Measurements from ENCODE around the gene RAD51B.

RAD51B gene

DNA sequence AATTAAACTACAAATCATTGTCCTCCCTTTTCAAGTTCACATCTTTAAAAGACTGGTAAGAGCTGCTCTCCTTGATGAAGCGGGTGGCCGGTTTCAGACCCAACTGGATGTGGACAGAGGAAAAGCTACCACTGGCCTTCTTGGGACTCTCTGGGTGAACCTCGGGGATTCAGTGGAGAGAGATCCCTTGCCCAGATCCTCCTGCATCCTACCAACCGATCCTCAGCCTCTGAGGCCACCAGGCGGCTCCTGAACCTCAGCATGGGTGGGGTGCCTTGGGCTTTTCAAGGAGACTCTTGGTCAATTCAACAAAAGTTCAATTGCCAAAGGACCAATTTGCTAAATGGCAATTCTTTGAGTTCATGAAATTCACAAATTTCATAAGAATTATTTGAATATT is 888.8 kb downstream of the RAD51B start:
- no peak for DNase-seq (ENCODE audit: low read depth)
- no peak overlapping the region for H3K4me3 ChIP-seq (ENCODE audit: low read depth, low read length)
- TF ChIP-seq, protein P1, sequence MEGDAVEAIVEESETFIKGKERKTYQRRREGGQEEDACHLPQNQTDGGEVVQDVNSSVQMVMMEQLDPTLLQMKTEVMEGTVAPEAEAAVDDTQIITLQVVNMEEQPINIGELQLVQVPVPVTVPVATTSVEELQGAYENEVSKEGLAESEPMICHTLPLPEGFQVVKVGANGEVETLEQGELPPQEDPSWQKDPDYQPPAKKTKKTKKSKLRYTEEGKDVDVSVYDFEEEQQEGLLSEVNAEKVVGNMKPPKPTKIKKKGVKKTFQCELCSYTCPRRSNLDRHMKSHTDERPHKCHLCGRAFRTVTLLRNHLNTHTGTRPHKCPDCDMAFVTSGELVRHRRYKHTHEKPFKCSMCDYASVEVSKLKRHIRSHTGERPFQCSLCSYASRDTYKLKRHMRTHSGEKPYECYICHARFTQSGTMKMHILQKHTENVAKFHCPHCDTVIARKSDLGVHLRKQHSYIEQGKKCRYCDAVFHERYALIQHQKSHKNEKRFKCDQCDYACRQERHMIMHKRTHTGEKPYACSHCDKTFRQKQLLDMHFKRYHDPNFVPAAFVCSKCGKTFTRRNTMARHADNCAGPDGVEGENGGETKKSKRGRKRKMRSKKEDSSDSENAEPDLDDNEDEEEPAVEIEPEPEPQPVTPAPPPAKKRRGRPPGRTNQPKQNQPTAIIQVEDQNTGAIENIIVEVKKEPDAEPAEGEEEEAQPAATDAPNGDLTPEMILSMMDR (IDR thresholded peaks at IDR 0.05; ENCODE audit: low read depth, low read length, missing control alignments): no peak

DNA sequence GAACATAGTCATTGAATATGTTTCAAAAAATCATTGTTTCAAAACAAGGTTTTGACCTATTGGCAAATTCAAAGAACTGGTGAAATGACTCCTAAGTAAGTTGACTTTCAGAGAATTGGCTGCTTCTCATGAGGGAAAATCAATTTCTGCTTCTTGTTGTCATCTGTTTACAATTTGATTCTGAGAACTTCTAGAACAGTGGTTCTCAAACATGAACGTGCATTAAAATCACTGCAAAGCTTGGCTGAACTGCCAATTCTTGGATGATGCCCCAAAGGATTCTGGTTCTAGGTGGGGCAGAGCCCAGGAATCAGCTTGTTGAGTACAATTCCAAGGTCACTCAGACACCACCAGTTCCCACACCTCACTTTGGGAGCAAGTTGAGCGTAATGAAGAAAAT is 889.4 kb downstream of the RAD51B start:
- DNase-seq (ENCODE audit: low read depth): no peak
- TF ChIP-seq, protein P1 (IDR thresholded peaks at IDR 0.05; ENCODE audit: low read depth, low read length, missing control alignments): no peak
- no peak overlapping the region for H3K4me3 ChIP-seq (ENCODE audit: low read depth, low read length)

DNA sequence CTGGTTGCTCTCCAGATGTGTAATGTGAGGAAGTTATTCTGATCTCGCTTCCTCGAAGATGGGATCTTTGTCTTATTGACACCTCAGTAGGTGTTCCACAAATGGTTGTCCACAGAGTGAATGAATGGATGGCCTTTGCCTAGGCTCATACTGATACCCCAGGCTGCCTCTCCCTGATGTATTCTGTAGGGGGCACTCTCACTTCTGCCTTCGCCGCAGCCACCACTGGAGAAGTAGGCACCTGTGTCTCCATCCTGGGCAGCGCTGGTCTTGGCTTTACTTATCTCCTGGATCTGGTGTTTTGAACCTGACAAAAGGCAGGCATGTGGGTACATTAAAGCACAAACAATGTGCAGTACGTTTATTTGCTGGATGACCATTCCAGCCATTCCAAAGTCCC is 891.2 kb downstream of the RAD51B start:
- no peak overlapping the region for H3K4me3 ChIP-seq (ENCODE audit: low read depth, low read length)
- TF ChIP-seq, protein P1 (IDR thresholded peaks at IDR 0.05; ENCODE audit: low read depth, low read length, missing control alignments): peak; percentile 5
- no peak for DNase-seq (ENCODE audit: low read depth)

DNA sequence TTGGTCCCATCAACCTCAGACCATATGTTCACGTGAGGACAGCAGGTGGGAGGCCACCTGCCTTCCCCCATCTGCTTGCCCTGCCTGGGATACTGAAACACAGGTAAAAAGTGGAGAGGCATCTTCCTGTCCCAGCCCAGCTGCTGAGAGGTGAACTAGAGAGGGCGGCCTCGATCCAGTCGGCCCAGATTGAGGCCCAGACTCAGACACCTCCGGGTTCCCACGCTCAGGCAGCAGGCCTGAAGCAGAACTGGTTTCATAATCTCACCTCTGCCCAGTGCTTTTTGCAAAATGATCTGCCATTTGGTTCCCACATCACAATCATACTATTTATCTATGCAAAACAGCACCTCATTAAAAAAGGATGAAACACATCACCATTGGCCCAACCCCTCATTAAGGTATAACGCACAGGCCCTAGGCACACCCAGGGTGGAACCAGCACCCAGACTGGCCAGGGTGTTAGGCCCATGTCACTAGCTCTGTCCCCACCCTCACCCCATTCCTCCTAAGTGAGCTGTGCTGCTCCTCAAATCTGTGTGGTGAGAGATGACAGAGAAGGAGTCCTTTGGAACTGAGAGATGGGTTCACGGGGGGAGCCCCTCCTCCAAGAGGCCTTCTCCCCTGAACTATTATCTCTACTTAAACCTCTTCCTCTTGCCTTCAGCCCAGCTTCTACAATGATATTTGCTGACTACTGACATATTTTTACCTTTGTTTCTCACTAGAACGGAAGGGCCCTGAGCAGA is 892.2 kb downstream of the RAD51B start:
- H3K4me3 ChIP-seq (ENCODE audit: low read depth, low read length): no peak overlapping the region
- DNase-seq (ENCODE audit: low read depth): no peak
- TF ChIP-seq, protein P1 (IDR thresholded peaks at IDR 0.05; ENCODE audit: low read depth, low read length, missing control alignments): no peak

DNA sequence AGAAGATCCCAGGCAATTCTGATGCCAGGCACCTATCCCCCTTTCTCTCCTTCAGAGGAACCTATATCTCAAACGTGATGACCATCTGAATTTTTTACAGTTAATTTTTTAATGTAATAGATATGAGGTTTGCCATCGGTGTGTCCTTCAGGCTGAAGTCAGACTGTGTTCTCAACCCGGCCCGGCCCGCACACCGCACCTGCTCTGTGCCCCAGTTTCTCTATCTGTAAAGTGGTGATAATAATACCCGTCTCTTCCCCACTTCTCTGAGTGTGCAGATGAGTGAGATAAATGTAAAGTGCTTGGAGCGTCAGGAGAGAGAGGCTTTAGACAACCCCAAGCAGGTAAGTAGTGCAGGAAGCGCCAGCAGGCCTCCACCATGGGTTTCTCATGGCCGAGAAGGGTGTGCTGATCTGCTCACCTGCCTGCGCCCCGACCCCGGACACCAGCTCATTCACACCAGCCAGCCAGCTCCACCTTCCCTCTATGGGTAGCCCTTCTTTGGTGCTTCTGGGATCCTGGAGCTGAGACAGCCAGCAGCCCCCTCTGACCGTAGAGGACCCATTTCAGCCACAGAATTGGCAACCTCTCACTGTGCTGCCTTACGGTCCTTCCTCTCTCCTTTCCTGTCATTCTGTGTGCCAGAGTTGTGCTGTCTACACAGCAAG is 893.3 kb downstream of the RAD51B start:
- no peak for DNase-seq (ENCODE audit: low read depth)
- H3K4me3 ChIP-seq (ENCODE audit: low read depth, low read length): no peak overlapping the region
- TF ChIP-seq, protein P1 (IDR thresholded peaks at IDR 0.05; ENCODE audit: low read depth, low read length, missing control alignments): no peak

DNA sequence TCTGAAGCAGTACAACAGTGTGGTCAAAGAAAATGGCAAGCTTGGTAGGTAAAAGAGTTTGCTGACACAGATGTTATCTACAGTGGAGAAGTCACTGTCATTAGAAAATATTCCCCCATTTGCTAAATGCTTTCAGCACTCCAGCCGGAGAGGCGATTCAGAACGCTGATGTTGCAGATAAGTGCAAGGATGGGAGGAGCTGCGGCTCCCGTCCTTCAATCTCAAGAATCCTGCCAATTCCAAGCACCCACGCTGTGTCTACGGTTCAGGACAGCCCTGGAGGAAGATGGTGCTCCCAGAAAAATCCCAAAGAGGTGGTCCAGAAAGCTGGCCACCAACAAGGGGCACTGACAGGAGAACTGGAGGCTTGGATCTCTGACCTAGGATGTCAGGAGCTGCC is 894.2 kb downstream of the RAD51B start:
- no peak overlapping the region for H3K4me3 ChIP-seq (ENCODE audit: low read depth, low read length)
- no peak for DNase-seq (ENCODE audit: low read depth)
- TF ChIP-seq, protein P1 (IDR thresholded peaks at IDR 0.05; ENCODE audit: low read depth, low read length, missing control alignments): no peak
